HG03060 (cell line): Measurements from ENCODE around the gene PELO.

Source experiments
- ATAC-seq: cut with Tn5 transposase; IDR thresholded peaks from one replicate; pipeline ENCODE4 v1.9.1; 2021; ENCODE audit warnings: low read depth, moderate number of reproducible peaks; ENCODE audit not compliant: unreplicated experiment

The PELO gene

GRCh38 chr5:52824827-52825226 lies 37.1 kb downstream of the PELO start:
- no peak for ATAC-seq

- peak; percentile 81 for ATAC-seq
Measured at GRCh38 chr5:52825826-52826225, 38.1 kb downstream of the PELO start.

DNA sequence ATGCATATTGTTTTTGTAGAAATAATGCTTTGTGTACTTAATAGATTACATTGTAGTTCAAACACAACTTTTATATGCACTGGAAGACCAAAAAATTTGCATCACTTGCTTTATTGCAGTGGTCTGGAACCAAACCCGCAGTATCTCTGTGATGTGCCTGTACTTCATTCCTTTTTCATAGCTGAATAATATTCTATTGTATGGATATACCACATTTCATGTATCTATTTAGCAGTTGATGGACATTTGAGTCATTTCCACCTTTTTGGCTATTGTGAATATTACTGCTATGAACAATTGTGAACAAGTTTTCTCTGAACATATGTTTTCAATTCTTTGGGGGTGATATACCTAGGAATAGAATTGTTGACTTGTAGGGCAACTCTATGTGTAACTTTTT lies 40.1 kb downstream of the PELO start:
- ATAC-seq: no peak

GRCh38 chr5:52829664-52830063 lies 41.9 kb downstream of the PELO start:
- ATAC-seq: no peak

GRCh38 chr5:52830650-52831049 lies 42.9 kb downstream of the PELO start:
- ATAC-seq: no peak

GRCh38 chr5:52831786-52832511 lies 44.2 kb downstream of the PELO start:
- ATAC-seq: no peak

DNA sequence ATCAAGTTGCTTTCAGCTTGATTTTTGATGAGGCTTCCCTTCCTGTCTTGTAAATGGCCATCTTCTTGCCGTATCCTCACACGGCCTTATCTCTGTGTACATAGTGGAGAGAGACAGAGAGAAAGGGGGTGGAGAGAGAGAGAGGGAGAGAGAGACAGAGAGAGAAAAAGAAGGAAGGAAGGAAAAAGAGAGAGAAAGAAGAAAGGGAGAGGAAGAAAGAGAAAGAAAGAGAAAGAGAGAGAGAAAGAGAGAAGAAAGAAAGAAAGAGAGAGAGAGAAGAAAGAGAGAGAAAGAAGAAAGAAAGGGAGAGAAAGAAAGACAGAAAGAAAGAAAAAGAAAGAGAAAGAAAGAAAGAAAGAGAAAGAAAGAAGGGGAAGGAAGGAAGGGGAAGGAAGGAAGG lies 46.6 kb downstream of the PELO start:
- ATAC-seq: no peak

DNA sequence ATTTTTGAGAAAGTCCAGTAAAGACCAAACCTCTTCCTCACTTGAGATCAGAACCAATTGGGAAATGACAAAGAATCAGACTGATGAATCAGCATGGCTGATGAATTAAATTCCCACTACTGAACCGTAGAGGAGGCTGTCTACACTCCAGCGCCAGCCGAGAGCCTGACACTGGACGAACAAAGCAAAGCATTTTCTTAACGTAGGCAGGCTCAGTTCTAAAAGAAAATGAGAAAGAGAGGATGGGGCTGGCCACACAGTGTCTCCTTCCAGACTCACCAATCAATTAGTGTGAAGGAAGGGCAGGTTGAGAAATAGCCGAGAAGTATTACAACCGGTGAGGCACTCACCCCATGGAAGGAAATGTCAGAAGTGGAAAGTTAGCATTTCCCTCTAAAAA lies 49.4 kb downstream of the PELO start:
- no peak for ATAC-seq
